GM20000 (cell line): ENCODE data around the gene ZFR2.

Experiments
- DNase-seq: peaks from one replicate; pipeline ENCODE4 v3.0.0; 2012; ENCODE audit warnings: low spot score
- CTCF ChIP-seq: IDR thresholded peaks from 2 replicates; pipeline ENCODE4 v1.5.1; 2012; ENCODE audit warnings: mild to moderate bottlenecking, control low read depth; ENCODE audit errors: extremely low read depth, missing control alignments

ZFR2 gene

DNA sequence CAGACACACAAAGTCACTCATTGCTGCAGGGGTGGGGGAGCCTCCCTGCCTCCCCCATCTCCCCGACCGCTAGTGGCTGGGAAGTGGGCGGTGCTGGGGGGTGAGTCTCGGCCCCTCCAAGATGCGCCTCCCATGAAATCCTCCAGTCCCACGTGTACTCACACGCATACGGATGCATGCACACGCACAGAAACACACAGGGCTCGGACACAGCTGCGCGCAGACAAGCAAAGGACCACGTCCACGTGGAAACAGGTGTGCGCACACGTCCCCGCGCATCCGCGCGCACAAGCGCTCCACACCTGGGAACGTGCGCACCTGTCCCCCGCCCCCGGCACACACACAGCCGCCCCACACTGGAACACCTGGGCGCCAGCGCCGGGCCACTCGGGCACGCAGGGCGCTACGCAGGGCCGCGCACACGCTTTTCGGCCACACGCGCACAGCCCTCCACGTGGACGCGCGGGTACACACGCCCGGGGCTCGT lies 83.3 kb downstream of the ZFR2 start:
- TF ChIP-seq CTCF, result no peak

GRCh38 chr19:3784607-3785450 lies 84.0 kb downstream of the ZFR2 start:
- TF ChIP-seq CTCF, result no peak
- DNase-seq, result no peak

More for the DNA sequence above, 83.3 kb downstream of the ZFR2 start:
- DNase-seq, result no peak

DNA sequence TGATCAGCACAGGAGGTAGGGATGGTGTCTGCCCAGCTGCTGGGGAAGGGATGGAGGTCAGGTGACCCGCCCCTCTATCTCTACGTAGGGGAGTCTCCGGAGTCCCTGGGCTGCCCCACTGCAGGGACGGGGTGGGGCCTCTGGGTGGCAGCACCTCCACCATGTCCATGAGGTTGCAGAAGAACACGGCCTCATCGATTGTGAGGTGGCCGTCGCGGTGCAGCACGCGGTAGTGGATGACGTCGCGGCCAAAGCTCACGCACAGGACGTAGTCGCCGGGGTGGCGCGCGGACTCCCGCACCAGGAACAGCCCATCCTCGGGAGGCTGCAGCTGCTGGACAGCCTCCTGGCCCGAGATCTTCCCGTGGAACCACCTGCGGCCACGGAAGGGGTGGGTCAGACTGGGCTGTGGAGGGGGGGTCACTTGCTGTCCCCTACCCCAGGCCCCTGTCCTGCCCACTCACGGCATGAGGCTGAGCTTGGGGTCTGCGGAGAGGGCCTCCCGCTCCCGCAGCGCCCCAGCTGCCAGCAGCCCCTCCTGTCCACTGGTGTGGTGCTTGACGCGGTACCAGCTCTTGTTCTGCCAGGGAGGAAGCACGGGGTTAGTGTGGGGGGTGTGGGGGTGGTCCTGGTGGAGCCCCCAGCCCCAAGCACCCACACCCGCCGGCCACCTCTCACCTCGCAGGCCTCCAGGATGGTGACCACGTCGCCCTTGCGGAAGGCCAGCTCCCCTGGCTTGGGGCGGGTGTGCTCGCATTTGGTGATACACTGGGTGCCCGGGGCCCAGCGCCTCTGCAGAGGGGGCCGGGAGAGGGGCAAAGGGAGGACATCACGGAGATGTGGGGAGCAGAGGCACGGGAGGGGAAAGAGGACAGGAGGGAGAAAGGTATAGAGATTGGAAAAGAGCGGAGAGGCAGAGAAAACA lies 84.9 kb downstream of the ZFR2 start:
- no peak for TF ChIP-seq CTCF
- no peak for DNase-seq

- DNase-seq, result no peak
- TF ChIP-seq CTCF, result no peak
Measured at GRCh38 chr19:3782903-3783302, 85.9 kb downstream of the ZFR2 start.

DNA sequence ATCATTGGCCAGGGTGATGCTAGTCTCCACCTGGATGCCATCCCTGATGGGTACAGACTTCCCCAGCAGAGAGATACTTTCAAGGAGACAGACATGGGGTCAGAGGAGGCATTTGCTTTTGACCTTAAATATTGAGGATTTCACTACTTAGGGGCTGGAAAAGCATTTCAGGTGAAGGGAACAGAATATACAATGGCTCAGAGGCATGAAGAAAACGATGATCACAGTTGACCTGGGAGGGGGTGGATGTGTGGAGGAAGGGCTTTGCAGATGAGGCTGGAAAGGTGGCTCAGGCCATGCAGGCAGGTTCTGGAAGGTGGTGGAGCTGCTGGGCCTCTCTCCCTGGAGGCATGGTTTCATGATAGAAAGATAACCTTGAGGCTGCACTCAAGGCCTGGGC lies 86.5 kb downstream of the ZFR2 start:
- TF ChIP-seq CTCF, result no peak
- DNase-seq, result no peak

GRCh38 chr19:3781603-3782002 lies 87.2 kb downstream of the ZFR2 start:
- TF ChIP-seq CTCF, result no peak
- no peak for DNase-seq
